Nephron progenitor cell (in vitro differentiated cells): ENCODE measurements around the gene UBALD2.
A peak's percentile ranks its signal among the peaks of the same experiment; 100 is the strongest.

Source experiments
- DNase-seq: peaks from one replicate; pipeline ENCODE4 v3.0.0; 2021
- H3K27ac Mint-ChIP-seq: 2 replicates; pipeline ENCODE4 v1.8.0; 2021; ENCODE audit warnings: mild to moderate bottlenecking, moderate library complexity, mixed read lengths
- H3K27me3 Mint-ChIP-seq: 2 replicates; pipeline ENCODE4 v1.8.0; 2021; ENCODE audit warnings: mild to moderate bottlenecking, low read depth, mixed read lengths; ENCODE audit not compliant: poor library complexity
- H3K36me3 Mint-ChIP-seq: 2 replicates; pipeline ENCODE4 v1.8.0; 2021; ENCODE audit warnings: low read depth, mixed read lengths
- H3K4me1 Mint-ChIP-seq: 2 replicates; pipeline ENCODE4 v1.8.0; 2021; ENCODE audit warnings: mixed read lengths
- H3K4me3 Mint-ChIP-seq: 2 replicates; pipeline ENCODE4 v1.8.0; 2021; ENCODE audit warnings: mild to moderate bottlenecking, moderate library complexity, mixed read lengths
- H3K9me3 Mint-ChIP-seq: 2 replicates; pipeline ENCODE4 v1.8.0; 2021; ENCODE audit warnings: mild to moderate bottlenecking, moderate library complexity, mixed read lengths
- CTCF ChIP-seq: fragments of 200-600 bp; sonication (generic); IDR thresholded peaks from 2 replicates; pipeline ENCODE4 v1.5.0; 2021; ENCODE audit warnings: antibody characterized with exemption

Gene UBALD2

GRCh38 chr17:76276461-76277299 is 11.5 kb downstream of the UBALD2 start:
- Mint-ChIP-seq H3K36me3 (no peaks in the 10 kb centered on the region), H3K27me3 (peaks cover 2% of the 10 kb centered on the region), H3K4me1 (peaks cover 31% of the 10 kb centered on the region), H3K4me3 (no peak overlapping the region), H3K27ac (no peak overlapping the region), H3K9me3 (no peaks in the 10 kb centered on the region)
- DNase-seq, result no peak
- no peak for TF ChIP-seq CTCF

- Mint-ChIP-seq H3K4me3 (no peak overlapping the region), H3K9me3 (no peaks in the 10 kb centered on the region), H3K27ac (no peak overlapping the region), H3K36me3 (no peaks in the 10 kb centered on the region), H3K27me3 (peaks cover 2% of the 10 kb centered on the region), H3K4me1 (peaks cover 38% of the 10 kb centered on the region)
- no peak for TF ChIP-seq CTCF
- no peak for DNase-seq
Observed at GRCh38 chr17:76277300-76278267, 12.4 kb downstream of the UBALD2 start.

- H3K27me3 Mint-ChIP-seq, result peaks cover 2% of the 10 kb centered on the region
- H3K4me3 Mint-ChIP-seq, result no peak overlapping the region
Observed at GRCh38 chr17:76278268-76278908, 13.2 kb downstream of the UBALD2 start.

GRCh38 chr17:76278952-76279741 is 14.0 kb downstream of the UBALD2 start:
- peaks cover 2% of the 10 kb centered on the region for H3K27me3 Mint-ChIP-seq
- peak; percentile 99 for TF ChIP-seq CTCF

More at GRCh38 chr17:76278268-76278908, 13.2 kb downstream of the UBALD2 start:
- Mint-ChIP-seq H3K27ac (no peak overlapping the region), H3K4me1 (peaks cover 31% of the 10 kb centered on the region), H3K9me3 (no peaks in the 10 kb centered on the region), H3K36me3 (no peaks in the 10 kb centered on the region)
- DNase-seq, result no peak
- no peak for TF ChIP-seq CTCF

GRCh38 chr17:76279742-76280287 is 14.7 kb downstream of the UBALD2 start:
- Mint-ChIP-seq H3K36me3 (no peaks in the 10 kb centered on the region), H3K4me1 (peaks cover 28% of the 10 kb centered on the region), H3K27me3 (peaks cover 2% of the 10 kb centered on the region), H3K9me3 (no peaks in the 10 kb centered on the region), H3K4me3 (no peak overlapping the region), H3K27ac (no peak overlapping the region)
- no peak for TF ChIP-seq CTCF
- DNase-seq, result no peak

More at GRCh38 chr17:76278952-76279741, 14.0 kb downstream of the UBALD2 start:
- Mint-ChIP-seq H3K9me3 (no peaks in the 10 kb centered on the region), H3K4me3 (no peak overlapping the region), H3K4me1 (peaks cover 28% of the 10 kb centered on the region), H3K27ac (no peak overlapping the region), H3K36me3 (no peaks in the 10 kb centered on the region)
- peak; percentile 91 for DNase-seq
